Activated CD8-positive, alpha-beta memory T cell treated with anti-CD3 and anti-CD28 coated beads, Interleukin-2, amount 50 U/mL, for 24 hours (primary cell): ENCODE data around the gene EHD2.
A peak's percentile ranks its signal among the peaks of the same experiment; 100 is the strongest.
"Not testable (repeated sequence)": the region's sequence is repeated elsewhere in the genome, so short reads cannot be mapped to it uniquely, and the experiment has no call there.

ENCODE experiments used
- DNase-seq: peaks from one replicate; pipeline ENCODE4 v3.0.0-alpha.2; 2020; ENCODE audit errors: extremely low read depth

The EHD2 gene

GRCh38 chr19:47716270-47716937, 3.2 kb downstream of the EHD2 start:
- DNase-seq, result no peak

- DNase-seq, result not testable (repeated sequence)
Measured at GRCh38 chr19:47718415-47719046, 5.3 kb downstream of the EHD2 start.

- no peak for DNase-seq
Measured at GRCh38 chr19:47719047-47719859, 6.0 kb downstream of the EHD2 start.

DNA sequence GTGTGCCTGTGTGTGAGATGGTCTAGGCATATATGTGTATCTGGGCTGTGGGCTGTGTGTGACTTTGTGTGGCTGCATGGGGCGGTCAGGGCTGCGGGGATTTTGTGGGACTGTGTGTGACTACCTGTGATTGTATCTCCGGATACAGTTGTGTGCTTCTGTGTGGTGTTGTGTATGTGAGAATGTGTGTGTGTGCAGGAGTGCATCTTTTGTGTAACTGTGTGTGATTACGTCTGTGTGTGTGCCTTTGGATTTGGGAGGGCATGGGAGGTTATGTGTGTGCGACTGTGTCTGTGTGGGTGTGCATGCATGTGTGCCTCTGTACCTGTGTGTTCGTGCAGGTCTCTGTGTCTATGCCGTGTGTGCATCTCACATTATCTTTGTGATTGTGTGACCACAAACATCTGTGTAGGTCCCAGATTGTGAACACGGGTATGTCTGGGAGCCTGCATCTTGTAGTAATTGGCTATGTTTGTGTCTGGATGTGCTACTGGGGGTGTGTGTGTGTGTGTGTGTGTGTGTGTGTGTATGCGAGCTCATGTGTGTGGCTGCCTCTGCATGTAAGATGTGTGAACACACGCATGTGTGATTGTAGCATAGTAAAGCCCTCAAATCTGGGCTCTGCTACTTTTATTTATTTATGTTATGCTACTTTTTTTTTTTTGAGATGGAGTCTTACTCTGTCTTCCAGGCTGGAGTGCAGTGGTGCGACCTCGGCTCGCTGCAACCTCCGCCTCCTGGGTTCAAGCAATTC, 7.6 kb downstream of the EHD2 start:
- no peak for DNase-seq

GRCh38 chr19:47723581-47723940, 10.3 kb downstream of the EHD2 start:
- no peak for DNase-seq

DNA sequence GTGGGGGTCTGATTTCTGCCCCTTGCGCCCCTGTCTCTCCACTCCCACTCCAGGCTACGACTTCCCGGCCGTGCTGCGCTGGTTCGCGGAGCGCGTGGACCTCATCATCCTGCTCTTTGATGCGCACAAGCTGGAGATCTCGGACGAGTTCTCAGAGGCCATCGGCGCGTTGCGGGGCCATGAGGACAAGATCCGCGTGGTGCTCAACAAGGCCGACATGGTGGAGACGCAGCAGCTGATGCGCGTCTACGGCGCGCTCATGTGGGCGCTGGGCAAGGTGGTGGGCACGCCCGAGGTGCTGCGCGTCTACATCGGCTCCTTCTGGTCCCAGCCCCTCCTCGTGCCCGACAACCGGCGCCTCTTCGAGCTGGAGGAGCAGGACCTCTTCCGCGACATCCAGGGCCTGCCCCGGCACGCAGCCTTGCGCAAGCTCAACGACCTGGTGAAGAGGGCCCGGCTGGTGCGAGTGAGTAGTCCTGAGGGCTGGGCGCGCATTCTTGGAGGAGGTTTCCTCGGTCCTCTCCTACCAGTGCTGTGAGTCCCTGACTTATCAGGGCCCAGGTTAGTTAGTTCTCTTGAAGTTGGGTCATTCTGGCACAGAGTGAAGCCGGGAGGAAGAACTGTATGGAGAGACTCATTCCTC, 12.7 kb downstream of the EHD2 start:
- no peak for DNase-seq

DNA sequence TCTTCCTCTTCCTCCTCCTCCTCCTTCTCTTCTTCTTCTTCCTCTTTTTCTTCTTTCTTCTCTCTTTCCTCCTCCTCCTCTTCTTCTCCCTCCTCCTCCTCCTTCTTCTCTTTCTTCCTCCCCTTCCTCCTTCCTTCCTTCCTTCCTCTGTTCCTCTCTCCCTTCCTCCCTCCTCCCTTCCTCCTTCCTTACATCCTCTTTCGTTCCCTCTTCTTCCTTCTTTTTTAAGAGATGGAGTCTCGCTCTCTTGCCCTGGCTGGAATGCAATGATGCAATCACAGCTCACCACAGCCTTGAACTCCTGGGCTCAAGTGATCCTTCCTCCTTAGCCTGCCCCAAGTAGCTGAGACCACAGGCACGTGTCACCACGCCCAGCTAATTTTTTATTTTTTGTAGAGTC, 13.2 kb downstream of the EHD2 start:
- DNase-seq, result no peak

DNA sequence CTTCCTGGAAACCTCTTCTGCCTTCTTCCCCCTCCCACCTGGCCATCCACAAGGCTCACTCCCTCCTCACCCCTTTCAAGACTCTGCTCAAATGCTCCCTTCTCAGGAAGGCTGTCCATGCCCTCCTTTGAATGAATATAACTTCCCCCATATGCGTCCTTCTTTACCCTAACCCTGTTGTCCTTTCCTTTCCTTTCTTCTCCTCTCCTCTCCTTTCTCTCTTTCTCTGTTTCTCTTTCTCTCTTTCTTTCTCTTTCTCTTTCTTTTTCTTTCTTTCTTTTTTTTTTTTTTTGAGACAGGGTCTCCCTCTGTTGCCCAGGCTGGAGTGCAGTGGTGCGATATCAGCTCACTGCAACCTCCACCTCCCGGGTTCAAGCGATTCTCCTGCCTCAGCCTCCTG, 15.1 kb downstream of the EHD2 start:
- DNase-seq, result not testable (repeated sequence)

- no peak for DNase-seq
Measured at GRCh38 chr19:47729468-47729798, 16.2 kb downstream of the EHD2 start.

DNA sequence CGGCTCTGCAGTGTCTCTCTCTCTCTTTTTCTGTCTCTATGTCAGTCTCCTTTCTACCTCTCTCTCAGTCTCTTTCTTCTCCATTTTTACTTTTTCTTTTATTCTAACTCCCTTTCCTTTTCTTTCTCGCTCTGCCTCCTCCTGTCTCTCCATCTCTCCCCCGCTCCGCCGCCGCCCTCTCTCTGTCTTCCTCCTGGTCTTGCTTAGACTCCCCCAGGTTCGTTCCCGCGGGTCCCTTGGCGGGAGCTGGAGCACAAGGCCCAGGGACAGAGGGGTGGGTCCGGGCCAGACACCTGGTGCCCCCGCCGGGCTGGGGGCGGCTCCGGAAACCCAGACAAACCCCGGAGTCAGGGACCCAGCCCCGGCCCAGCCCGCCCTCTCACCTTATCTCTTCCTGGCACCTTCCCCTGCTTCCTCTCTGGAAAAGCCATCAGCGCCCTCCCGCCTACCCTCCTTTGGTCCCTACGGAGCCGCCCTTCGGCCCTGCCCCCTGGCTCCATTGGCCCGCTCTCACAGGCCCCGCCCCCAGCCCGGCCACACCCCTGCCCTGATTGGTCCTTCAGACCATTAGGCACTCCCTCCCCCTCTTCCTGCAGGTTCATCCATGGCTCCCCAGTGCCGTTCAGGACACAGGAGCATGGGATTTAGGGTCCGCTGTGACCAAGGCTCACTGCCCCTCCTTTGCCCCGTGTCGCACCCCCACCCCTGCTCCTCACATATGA, 16.7 kb downstream of the EHD2 start:
- DNase-seq, result no peak

DNA sequence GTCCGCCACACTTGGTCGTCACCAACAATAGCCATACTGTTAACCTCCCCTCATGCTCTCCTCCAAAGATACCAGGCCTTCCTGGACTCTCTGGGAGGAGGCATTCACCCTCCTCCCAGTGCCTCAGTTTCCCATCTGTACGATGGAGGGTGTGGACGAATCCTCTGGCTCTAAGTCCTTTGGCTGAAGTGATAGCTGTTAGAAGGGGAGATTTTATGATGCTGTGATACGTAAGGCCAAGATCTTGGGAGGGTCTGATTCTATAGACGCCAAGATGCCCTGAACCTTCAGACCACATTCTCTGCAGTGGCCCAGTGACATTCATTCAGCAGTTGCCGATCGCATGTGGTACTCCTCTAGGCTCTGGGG, 17.3 kb downstream of the EHD2 start:
- DNase-seq, result no peak

DNA sequence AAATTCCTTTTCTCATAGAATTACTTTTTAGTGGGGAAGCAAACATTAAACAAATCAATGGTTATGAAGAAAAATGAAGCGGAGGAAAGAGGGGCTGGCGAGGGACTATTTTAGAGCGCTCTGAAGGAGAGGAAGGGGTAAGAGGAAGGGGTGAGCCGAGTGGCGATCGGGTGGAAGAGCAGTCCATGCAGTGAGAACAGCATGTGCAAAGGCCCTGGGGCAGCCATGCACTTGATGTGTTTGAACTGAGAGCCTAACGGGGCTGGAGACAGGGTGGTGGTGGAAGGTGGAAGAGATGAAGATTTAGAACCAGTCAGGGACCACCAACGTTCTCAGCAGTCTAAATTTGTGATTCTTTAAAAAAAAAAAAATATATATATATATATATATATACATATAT, 17.7 kb downstream of the EHD2 start:
- no peak for DNase-seq

DNA sequence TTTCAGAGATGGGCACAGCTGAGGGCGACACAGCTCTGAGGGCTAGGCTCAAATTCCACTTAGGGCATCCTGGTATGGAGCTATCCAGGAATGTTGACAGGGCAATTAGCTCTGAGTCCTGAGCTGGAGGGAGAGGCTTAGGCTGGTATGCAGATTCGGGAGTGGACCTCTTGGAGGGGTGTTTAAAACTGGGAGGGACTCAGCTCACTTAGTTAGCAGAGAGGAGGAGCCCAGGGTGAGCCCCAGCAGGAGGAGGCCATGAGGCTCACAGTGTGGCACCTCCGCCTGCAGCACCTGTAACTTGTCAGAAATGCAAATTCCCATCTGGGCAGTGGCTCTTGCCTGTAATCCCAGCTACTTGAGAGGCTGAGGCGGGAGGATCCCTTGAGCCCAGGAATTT, 21.9 kb downstream of the EHD2 start:
- no peak for DNase-seq

DNA sequence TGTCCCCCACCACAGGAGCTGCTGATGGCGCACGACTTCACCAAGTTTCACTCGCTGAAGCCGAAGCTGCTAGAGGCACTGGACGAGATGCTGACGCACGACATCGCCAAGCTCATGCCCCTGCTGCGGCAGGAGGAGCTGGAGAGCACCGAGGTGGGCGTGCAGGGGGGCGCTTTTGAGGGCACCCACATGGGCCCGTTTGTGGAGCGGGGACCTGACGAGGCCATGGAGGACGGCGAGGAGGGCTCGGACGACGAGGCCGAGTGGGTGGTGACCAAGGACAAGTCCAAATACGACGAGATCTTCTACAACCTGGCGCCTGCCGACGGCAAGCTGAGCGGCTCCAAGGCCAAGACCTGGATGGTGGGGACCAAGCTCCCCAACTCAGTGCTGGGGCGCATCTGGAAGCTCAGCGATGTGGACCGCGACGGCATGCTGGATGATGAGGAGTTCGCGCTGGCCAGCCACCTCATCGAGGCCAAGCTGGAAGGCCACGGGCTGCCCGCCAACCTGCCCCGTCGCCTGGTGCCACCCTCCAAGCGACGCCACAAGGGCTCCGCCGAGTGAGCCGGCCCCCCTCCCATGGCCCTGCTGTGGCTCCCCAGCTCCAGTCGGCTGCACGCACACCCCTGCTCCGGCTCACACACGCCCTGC, 27.8 kb downstream of the EHD2 start:
- no peak for DNase-seq

GRCh38 chr19:47741544-47742140, 28.4 kb downstream of the EHD2 start:
- DNase-seq, result no peak

DNA sequence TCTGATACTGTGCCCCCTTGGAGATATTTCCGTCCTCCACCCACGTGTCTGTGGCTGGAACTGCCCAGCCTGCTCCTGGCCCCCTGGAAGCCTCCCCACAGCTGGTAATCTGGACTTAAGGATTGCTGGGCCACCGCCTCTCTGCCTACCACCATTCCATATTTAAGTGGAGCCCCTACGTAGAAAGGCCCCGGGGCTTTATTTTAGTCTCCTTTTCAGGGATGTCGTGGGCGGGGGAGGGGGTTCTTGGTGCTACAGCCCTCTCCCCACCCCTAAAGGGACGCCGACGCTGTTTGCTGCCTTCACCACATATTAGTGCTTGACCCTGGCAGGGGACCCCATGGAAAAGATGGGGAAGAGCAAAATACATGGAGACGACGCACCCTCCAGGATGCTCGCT, 29.4 kb downstream of the EHD2 start:
- no peak for DNase-seq

DNA sequence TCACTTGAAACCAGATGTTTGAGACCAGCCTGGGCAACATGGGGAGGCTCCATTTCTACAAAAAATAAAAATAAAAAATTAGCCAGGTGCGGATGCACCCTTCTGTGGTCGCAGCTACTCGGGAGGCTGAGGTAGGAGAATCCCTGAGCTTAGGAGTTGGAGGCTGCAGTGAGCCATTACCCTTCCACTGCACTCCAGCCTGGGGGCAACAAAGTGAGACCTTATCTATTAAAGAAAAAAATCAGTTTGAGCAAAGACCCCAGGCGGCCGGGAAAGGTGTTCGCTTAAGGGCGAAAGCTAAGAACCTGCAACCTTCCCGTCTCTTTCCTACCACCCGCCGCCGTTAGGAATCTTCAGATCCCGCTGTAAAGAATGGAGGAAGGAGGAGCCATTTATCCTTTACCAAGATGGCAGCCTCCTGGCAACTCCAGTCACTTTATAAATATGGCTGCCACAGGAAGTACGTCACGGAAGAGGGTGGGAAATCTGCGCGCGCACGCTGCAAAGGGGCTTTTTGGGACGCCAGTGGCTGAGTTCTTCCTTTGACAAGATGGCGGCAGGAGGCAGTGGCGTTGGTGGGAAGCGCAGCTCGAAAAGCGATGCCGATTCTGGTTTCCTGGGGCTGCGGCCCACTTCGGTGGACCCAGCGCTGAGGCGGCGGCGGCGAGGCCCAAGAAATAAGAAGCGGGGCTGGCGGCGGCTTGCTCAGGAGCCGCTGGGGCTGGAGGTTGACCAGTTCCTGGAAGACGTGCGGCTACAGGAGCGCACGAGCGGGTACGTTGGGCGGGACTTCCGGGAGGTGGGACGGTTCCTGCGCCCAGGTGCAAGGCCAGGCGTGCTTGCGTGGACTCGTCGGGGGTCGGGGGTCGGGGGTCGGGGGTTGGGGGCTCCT, 32.0 kb downstream of the EHD2 start, which contains the start of gene NOP53:
Gene NOP53 (plus strand): TSS at position 537 of the 892 bp plus-strand sequence. CDS start 14 bp downstream, at position 551.
- peak; percentile 94 for DNase-seq

- not testable (repeated sequence) for DNase-seq
Measured at GRCh38 chr19:47746129-47746528, 32.9 kb downstream of the EHD2 start.

GRCh38 chr19:47749326-47749725, 36.1 kb downstream of the EHD2 start:
- no peak for DNase-seq
